Measurements from ENCODE around the gene NR6A1.
"Not testable (repeated sequence)": the region's sequence is repeated elsewhere in the genome, so short reads cannot be mapped to it uniquely, and the experiment has no call there.

Gene NR6A1

GRCh38 chr9:124758061-124758460 is 13.1 kb downstream of the NR6A1 start:
- DNase-seq = no peak

DNA sequence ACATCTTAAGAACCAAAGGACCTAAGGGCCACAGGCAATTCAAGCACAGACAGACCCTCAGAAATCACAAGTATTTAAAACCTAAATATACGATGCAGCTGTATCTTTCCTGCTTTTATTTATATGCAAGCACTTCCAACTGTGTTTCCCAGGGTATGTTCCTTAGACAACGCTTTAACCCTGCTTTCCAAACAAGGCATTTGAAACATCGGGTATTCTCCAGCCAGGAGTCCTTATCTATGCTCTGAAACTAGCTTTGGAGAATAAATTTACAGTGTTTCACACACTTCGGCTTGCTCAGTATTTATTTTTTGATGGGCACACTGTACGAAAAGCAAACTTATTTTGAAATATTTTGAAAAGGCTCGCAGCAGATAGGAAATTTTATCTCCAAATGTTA is 13.5 kb downstream of the NR6A1 start:
- DNase-seq = no peak

DNA sequence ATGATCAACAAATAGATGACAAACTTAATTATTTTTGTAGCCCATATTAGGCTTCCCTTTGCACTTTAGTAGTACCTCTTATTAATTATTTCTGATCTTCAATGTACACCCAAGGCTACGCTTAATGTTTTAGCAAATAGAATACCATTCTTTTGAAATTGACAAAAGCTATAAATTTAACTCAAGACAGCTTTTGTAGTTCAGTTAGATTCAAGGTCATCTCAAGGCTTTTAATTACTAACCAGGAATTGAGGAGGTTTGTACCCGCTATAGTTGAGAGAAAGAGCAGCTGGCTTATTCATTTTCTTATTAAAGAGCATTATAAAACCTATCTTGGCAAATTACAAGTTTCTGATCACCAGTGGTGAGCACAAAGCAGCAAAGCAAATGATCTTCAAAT is 15.1 kb downstream of the NR6A1 start:
- DNase-seq = no peak

DNA sequence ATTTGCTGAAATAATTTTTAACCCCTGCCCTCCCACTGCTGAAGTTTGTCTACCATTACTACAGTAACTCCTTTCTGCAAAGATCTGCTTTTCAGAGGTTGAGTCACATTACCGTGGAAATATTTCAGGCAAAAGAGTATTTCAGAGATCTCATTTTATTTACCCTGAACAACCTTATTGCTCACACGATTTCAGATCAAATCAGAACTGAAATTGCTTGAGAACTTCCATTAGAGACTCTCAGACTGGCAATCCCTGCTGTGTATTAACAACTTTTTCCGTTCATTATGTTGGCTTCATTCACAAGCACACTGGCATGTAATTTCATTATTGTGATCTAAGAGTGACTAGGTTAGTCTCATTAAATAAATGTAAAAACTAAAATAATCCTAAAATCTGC is 16.1 kb downstream of the NR6A1 start:
- DNase-seq = no peak

GRCh38 chr9:124754289-124754688 is 16.8 kb downstream of the NR6A1 start:
- DNase-seq = no peak

DNA sequence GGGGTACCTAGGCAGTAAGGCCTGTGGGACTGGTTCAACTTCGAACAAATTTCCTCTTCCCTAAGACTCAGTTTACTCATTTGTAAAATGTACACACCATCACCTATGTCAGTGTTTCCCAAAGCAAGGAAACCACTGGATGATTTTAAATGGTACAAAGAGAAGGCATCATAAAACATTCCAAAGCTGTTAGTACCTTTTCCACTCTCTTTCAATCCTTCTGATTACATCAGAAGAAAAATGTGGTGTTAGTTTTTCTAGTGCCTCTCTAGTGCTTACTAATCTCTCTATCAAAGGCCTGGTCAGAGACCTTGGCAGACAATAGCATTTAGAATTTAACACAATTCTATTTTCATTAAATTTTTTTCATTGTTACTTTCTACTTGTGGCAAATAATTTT is 18.1 kb downstream of the NR6A1 start:
- DNase-seq = no peak

DNA sequence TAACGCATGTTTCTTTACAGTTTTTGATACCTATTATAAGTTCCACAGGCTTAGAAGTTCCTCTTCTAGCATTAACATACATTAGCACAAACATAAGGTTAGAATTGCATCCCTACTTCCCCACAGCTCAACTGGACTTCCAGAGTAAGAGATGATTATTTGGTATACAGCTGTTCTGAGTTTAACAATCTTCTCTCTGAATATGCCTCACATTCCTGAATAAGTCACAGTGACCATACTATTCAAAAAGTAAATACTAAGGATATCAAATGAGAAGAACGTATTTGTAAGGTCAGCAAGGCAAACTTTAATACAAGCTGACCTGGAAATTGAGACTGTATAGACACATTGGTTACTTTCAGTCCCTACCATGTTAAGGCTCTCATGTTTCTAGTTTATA is 21.3 kb downstream of the NR6A1 start:
- no peak for DNase-seq

- DNase-seq = no peak
These were observed 21.8 kb downstream of the NR6A1 start for GRCh38 chr9:124749284-124749683.

DNA sequence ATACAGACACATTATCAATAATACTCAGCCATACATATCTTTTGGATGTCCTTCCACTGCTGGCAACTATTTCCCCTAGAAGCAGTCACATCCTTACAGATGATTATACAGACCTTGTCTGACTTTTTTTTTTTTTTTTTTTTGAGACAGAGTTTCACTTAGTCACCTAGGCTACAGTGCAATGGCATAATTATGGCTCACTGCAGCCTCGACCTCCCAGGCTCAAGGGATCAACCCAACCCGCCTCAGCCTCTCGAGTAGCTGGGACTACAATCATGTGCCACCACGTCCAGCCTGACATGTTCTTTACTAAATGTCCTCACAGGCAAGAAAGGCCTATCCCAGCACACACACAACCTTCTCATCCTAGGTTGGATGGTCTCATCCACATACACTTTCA is 24.0 kb downstream of the NR6A1 start:
- DNase-seq = no peak

- no peak for DNase-seq
These were observed 27.3 kb downstream of the NR6A1 start for GRCh38 chr9:124743686-124744348.

DNA sequence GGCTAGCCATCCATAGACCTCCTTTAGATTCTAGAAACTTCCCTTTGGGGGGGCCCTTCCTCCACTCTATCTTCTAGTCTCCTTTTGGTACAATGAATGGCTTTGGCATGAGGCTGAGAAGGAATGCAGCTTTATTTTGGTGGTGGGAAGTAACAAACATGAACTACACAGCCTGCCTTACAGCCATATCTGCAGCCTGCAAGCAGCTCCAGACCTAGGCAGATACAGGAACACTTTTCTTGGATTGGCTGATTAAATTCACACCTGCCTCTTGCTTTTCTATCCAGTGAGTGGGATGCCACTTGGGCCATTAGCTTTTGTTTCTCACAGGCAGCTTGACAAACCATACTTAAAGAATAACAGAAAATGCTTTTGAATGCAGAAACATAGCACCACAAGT is 28.2 kb downstream of the NR6A1 start:
- no peak for DNase-seq

DNA sequence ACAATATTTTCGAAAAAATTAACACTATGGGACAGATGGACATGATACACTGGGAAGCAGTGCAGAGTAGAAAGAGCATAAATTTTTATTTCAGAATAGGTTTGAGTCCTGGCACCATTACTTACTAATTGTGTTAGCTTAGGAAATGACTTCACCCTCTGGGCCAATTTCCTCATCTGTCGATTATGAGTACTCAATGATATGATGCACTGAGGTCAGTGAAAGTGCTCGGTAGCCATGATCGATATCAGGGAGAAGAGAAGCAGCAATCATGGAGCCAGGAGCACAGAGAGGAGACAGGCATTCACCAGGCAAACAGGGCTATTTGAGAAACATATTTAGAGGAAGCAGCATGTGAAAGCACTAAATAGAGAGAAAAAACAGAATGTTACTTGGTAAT is 29.4 kb downstream of the NR6A1 start:
- no peak for DNase-seq

DNA sequence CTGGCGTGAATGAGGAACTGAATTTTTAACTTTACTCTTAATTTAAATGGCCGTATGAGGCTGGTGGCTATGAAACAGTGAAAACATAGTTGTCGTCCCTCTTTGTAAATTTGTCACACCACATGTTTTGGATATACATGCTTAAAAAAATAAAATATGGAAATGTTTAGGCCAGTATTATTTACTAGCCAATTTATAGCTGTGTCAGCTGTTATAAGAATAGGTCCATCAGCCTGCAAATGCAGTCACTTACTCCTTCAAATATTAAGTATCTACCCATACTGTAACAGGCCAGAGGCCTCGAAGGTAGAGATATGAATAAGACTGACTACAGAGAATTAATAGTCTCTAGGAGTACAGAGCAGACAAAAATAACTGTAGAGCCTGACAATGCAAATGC is 30.0 kb downstream of the NR6A1 start:
- no peak for DNase-seq

GRCh38 chr9:124739360-124739759 is 31.8 kb downstream of the NR6A1 start:
- no peak for DNase-seq

DNA sequence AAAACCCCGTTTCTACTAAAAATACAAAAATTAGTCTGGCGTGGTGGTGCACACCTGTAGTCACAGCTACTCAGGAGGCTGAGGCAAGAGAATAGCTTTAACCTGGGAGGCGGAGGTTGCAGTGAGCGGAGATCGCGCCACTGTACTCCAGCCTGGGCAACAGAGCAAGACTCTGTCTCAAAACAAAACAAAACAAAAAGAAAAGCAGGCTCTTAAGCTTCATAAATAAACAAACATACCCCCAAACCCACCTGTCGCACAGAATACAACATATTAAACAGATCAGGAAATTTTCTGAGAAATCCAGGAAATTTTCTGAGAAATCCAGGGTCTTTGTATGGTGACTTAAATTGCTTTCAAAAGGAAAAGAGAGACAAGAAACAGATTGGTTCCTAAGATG is 33.0 kb downstream of the NR6A1 start:
- not testable (repeated sequence) for DNase-seq

DNA sequence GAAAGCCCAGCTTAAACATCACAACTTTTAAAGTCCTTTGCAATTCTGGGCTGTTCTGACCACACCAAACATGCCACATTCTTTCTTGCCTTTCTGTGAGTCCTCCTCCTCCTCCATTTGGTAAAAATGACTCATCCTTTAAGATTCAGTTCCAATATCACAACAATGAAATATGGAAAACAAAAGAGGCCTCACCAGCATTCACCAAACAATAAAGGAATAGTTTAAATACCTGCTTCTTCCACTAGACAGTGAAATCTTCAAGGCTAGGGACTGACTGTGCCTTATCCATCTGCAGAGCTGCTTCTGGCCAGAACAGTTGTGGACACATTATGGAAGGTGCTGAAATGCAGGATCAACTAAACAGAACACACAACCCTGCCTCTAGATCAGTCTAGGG is 36.0 kb downstream of the NR6A1 start:
- no peak for DNase-seq

DNA sequence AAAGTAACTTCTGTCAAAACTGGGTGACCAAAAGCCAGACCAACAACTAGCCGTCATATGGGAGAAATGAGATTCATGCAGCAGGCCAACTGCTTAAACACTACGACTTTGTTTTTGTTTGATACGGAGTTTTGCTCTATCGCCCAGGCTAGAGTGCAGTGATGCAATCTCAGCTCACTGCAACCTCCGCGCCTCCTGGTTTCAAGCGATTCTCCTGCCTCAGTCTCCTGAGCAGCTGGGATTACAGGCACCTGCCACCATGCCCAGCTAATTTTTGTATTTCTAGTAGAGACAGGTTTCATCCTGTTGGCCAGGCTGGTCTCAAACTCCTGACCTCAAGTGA is 36.4 kb downstream of the NR6A1 start:
- DNase-seq = not testable (repeated sequence)

DNA sequence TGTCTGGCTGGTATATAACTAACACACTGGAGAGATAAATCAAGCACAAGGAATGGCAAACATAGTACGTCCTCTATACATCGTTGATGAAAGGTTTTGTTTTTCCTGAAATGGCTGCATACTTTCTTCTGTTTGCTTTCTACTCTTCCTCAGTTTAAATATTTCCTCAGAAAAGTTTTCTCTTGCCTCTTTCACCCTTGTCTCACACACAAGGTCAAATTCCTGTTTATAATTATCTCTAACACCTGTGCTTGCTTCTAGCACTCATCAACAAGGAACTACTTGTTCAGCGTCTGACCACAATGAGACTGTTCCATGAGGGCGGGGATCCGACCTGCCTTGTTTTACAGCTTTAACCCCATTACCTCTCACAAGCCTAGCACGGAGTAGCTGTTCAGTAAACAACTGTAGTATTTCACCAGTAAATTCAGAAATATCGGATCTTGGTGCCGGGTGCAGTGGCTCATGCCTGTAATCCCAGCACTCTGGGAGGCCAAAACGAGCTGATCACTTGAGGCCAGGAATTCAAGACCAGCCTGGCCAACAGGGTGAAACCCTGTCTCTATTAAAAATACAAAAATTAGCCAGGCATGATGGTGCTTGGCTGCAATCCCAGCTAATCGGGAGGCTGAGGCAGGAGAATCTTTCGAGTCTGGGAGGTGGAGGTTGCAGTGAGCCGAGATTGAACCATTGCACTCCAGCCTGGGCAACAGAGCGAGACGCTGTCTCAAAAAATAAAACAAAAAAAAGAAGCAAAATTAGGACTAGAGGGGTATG is 37.0 kb downstream of the NR6A1 start:
- DNase-seq = no peak

DNA sequence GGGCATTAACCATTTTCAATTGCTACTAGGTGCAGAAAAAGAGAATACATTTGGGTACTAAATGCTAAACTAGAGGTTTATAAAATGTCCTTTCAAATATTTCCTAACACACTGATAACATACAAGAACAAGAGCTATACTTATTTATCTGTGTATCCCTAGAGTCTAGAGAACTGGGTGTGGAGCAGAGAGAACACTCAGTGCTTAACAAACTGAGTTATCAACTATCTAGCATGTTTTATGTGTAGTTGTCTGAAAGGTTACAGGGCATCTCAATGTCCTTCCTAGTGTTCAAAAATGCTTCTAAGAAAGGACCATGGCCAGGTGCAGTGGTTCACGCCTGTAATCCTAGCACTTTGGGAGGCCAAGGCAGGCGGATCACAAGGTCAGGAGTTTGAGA is 40.3 kb downstream of the NR6A1 start:
- DNase-seq = no peak

DNA sequence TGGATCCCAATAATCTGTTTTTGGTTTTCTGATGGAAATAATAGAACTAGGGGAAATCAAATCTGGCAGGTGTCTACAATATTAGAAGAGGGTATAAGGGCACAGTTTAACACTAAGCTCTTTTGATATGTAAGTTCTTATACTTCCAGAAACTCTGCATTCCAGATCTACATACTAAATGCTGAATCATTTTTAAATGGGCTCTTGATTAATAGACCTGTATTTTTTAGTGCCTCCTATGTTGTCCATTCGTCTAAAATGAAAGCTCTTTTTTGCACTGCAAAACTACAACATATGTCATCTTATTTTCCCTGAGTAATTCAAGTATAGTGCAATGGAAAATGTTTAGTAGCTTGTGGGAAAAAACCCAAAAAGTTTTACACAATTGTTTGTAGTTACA is 44.2 kb downstream of the NR6A1 start:
- DNase-seq = no peak

GRCh38 chr9:124725068-124725452 is 46.1 kb downstream of the NR6A1 start:
- no peak for DNase-seq

DNA sequence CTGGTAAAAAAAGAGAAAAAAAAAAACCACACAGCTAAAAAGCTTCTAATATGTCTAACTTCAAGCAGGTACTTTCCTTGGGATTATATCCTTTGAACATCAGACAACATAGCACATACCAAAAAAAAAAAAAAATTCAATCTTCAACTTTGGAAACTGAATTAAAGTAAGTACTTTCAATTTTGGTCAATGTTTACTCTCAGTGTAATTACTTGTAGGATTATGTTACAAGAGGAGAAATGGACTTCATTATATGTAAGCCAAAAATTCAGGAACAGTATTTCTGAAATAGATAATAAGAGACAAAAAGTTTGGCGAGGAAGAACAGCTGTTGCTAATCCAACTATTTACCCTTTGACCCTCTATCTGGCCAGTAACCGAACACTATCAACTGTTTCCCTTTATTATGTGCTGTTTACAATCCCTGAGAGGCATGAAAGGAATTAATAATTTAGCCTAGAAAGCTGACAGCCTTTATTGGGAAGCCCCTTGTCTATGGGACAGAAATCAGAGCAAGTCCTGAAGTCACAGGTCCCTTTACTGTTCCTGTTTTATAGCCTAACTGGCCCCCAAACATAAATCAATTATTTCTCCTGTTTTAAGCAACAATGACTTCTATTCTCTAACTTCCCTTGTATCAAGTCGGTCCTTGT is 46.6 kb downstream of the NR6A1 start:
- DNase-seq = no peak

DNA sequence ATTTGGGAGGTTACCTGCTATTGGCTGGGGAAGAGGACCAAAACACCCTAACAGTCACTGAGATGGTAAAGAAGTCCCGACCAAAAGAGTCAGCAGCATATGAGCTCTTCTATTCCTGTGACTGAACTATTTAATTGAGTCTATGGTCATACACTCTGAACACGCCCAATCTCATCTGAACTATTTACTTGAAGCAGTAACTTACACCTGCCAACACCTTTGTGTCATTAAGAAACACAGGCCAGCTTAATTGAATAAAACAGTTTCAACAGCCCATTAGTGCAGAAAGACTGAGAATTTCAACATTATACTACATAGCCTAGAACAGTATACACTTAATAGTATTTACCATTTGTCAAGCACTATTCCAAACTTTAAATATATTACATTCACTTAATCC is 47.8 kb downstream of the NR6A1 start:
- no peak for DNase-seq

DNA sequence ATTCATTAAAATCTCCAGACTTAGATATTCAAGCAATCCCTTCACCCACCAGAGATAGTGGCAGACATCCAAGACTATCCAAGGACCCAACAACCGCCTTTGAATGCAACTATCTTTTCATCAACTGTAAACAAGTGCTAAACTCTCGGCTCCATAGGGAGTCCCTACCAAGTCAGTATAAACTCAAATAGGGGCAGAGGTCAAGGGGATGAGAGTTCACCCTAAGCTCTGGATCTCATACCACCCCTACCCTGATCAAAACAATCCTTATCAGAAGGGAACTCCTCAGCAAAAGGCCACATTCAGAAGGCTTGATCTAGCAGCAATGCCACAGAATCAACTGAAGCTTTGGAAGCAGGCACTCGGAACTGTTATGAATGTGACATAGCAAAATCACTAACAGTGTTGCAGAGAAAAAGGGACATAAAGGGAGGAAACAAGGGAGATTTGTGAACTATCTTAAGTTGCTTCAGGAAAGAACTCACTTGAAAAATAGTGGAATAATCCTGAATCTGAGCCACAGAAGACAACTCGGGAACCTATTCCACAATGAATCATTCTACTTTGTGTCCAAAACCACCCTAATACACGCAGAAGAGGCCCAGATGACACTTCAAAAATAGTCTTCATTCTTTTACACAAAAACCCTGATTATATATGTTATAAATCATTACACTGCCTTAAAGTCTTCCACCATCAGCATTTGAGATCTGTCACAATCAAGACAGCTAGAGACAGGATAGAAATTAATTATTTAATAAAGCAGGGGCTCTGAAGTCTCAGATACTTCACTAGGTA is 49.8 kb downstream of the NR6A1 start:
- DNase-seq = no peak
